Ovary (tissue), 3 donors: ENCODE data around the gene PTMA.

Experiments used
- CTCF ChIP-seq, 3 donors: fragments of 450-650 bp in 2 of 3; fragments of 200-600 bp in 1 of 3; IDR thresholded peaks; one replicate each; pipeline versions ENCODE4 v1.5.1 to v1.8.0; 2016 to 2022; ENCODE audit warnings: antibody characterized with exemption in 3 of 3, mild to moderate bottlenecking in 1 of 3
- EP300 ChIP-seq: sonication (generic); formaldehyde crosslinking; IDR thresholded peaks from one replicate; pipeline ENCODE4 v1.6.1; 2017; ENCODE audit warnings: antibody characterized with exemption
- donor health status: DM: no; HTN: no; CAD: no.

GRCh38 chr2:231660860-231661259 lies 47.5 kb upstream of the PTMA start:
- no peak for TF ChIP-seq CTCF (IDR thresholded peaks at IDR 0.05)
- no peak for TF ChIP-seq EP300
